Smooth muscle cell of trachea (primary cell): ENCODE results near the gene RPL6. TPM values are rescaled to one million over a fixed set of nuclear protein-coding genes. Genes with fewer than 3 reads are reported as not detected.

Experiments used
- total RNA-seq: library from RNA; depleted of rRNA; stranded (reverse); fragments of >200 nt; gene quantifications from 2 replicates; pipeline ENCODE4 v1.2.1, GENCODE V29; 2014

Gene RPL6
- total RNA-seq: 1,016 and 1,534 TPM in 2 replicates

DNA sequence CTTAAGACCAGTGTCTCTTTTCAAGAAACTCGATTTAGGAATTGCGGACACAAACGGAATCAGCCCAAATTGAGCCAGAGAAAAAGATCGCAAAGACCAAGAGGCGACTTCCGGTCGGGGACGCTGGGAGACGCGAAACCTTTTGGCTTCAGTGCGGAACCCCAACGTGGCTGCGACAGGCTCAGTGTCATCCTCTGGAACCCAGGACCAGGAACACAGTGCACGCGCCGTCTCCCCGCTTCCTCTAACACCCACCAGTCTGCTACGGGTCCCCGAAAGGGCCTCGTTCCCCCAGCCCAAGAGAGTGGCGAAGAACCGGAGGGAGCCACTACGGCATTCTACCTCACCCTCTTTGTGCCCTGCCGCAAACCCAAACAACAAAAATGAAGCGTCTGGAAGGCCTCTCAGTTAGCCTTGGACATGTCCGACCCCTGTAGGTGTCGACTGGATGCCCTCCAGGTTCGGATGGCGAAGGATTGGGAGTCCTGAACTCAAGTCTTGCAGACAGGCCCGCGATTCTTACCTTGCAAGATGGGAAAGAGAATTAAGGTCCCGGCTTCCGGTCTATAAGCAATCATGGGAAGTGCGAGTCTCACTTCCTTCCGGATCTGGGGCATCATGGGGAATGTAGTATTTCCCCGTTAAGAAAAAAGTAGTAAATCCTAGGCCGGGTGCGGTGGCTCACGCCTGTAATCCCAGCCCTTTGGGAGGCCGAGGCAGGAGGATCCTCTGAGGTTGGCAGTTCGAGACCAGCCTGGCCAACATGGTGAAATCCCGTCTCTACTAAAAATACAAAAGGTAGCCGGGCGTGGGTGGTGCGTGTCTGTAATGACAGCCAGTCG lies at the start of gene RPL6:
TSS of gene RPL6 (minus strand) at position 542 of the 842 bp plus-strand sequence. CDS start 949 bp downstream, outside the sequence.

DNA sequence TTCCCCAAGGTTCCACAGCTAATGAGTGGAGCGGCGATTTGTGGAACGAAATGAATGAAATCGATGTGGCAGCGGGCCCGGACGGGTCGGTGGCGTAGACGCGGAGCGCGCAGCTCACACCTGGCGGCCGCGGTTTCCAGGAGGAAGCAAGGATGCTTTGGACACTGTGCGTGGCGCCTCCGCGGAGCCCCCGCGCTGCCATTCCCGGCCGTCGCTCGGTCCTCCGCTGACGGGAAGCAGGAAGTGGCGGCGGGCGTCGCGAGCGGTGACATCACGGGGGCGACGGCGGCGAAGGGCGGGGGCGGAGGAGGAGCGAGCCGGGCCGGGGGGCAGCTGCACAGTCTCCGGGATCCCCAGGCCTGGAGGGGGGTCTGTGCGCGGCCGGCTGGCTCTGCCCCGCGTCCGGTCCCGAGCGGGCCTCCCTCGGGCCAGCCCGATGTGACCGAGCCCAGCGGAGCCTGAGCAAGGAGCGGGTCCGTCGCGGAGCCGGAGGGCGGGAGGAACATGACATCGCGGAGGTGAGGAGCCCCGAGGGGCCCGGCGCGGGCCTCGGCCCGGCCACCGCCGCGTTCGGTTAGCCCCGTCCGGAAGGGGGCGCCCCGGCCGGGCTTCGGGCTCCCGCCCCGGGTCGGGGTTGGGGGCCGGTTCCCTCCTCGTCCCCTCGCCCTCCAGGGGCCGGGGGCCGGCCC lies 9.3 kb upstream of the RPL6 start, which contains the start of gene PTPN11:
TSS of gene PTPN11 (plus strand) at position 340 of the 689 bp plus-strand sequence. CDS start at position 505, 165 bp downstream.

DNA sequence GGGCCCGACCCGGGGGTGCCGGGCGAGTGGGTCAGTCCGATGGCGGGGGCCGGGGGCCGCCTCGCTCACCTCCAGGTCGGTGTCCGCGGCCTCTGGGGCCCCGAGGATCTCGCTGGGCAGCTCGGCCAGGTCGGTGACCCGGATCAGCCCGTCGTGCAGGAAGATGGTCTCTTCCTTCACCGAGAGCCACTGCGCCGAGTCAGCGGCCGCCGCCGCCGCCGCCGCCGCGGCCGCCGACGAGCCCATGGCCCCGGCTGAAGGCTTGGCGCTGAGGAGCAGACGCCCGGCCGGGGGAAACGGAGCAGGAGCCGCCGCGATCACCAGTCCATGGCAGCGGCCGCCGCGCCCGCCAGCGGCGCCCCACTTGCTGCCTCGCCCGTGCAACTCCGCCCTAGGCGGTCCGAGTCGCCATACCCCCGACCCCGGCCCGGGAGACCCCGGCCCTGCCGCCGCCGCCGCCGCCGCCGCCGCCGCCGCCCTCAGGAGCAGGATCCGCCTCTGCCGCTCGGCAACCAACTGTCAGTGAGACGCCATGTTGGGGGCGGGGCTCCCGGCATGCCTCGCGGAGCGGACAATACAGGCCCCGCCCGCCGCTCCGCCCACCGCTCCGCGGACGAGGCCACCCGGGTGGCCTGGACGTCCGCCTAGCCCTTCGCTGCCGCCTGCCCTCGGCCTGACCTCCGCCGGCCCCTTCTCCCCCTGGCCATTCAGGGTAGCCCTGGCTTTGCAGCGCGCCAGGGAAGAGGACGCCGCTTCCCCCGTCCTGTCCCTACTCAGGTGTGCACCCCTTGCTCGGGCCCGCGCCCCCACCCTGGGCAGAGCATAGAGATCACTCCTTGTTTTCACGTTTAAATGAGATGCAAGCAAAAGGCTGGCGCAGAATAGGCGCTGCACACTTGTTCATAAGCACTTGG lies 27.3 kb downstream of the RPL6 start, which contains the start of gene HECTD4:
TSS of gene HECTD4 (minus strand) at position 549 of the 914 bp plus-strand sequence. CDS start at position 246, 303 bp downstream.

Other genes starting within 250 kb of the RPL6 start
- 28.1 and 30.8 TPM in 2 replicates for gene HECTD4, start 27.2 kb downstream of the RPL6 start, total RNA-seq
- gene PTPN11, start 9.3 kb upstream of the RPL6 start, total RNA-seq: 119 and 127 TPM in 2 replicates